A673 (cell line): ENCODE measurements around the gene MAP3K9. TPM values are rescaled to one million over a fixed set of nuclear protein-coding genes. Genes with fewer than 3 reads are reported as not detected.

Experiments
- BruUV-seq: library from RNA; stranded (reverse); fragments of 400-500 nt; replicated peaks from 2 replicates; lab custom pipeline; 2021; lab: Mats Ljungman, UMichigan
- CTCF ChIA-PET: fragments of 300-600 bp; sonication (Branson Sonifier 250); formaldehyde crosslinking; loops from one replicate; lab custom pipeline; 2022; ENCODE audit warnings: antibody characterized with exemption; lab: Charles Lee
- POLR2A ChIA-PET: fragments of 300-600 bp; sonication (Branson Sonifier 250); formaldehyde crosslinking; loops from one replicate; lab custom pipeline; 2022; ENCODE audit warnings: antibody characterized with exemption; ENCODE audit not compliant: low non-redundant PET; lab: Charles Lee
- DNase-seq: peaks from one replicate; pipeline ENCODE4 v3.0.0-alpha.2; 2015; ENCODE audit warnings: low spot score
- H3K27ac ChIP-seq: fragments of 200-600 bp; sonication (generic); 2 replicates; pipeline ENCODE4 v1.5.1; 2016; ENCODE audit warnings: mixed run types, low read depth, mild to moderate bottlenecking, mixed read lengths, antibody characterized with exemption, low read length; ENCODE audit not compliant: poor library complexity, severe bottlenecking
- H3K27me3 ChIP-seq: fragments of 200-600 bp; sonication (generic); replicated peaks from 2 replicates; pipeline ENCODE4 v1.6.1; 2017; ENCODE audit warnings: mixed run types, low read depth, mild to moderate bottlenecking, mixed read lengths, antibody characterized with exemption, low read length; ENCODE audit not compliant: insufficient read depth, poor library complexity
- H3K36me3 ChIP-seq: fragments of 200-600 bp; sonication (generic); 2 replicates; pipeline ENCODE4 v1.6.1; 2016; ENCODE audit warnings: mixed run types, mild to moderate bottlenecking, mixed read lengths, antibody characterized with exemption, low read length; ENCODE audit not compliant: insufficient read depth, poor library complexity, severe bottlenecking
- H3K4me1 ChIP-seq: fragments of 200-600 bp; sonication (generic); 2 replicates; pipeline ENCODE4 v1.6.1; 2017; ENCODE audit warnings: mixed run types, mild to moderate bottlenecking, mixed read lengths, antibody characterized with exemption, low read length; ENCODE audit not compliant: insufficient read depth, poor library complexity, severe bottlenecking
- H3K4me3 ChIP-seq: fragments of 200-600 bp; sonication (generic); 2 replicates; pipeline ENCODE4 v1.5.1; 2016; ENCODE audit warnings: low read depth, mixed run types, mild to moderate bottlenecking, mixed read lengths, low read length; ENCODE audit not compliant: poor library complexity, severe bottlenecking
- H3K9me3 ChIP-seq: fragments of 200-600 bp; sonication (generic); 2 replicates; pipeline ENCODE4 v1.6.1; 2016; ENCODE audit warnings: mixed run types, low read depth, mild to moderate bottlenecking, mixed read lengths, antibody characterized with exemption, low read length; ENCODE audit not compliant: poor library complexity, severe bottlenecking
- EZH2 ChIP-seq: fragments of 200-600 bp; sonication (generic); IDR thresholded peaks from 2 replicates; pipeline ENCODE4 v1.6.1; 2017; ENCODE audit warnings: borderline replicate concordance, low read depth, mild to moderate bottlenecking, mixed read lengths, antibody characterized with exemption, low read length; ENCODE audit not compliant: poor library complexity, severe bottlenecking
- intact Hi-C: fragments of 100-400 bp; cut with micrococcal nuclease; formaldehyde crosslinking; loops from one replicate; pipeline ENCODE4 v1.10.0; 2022; ENCODE audit not compliant: unreplicated experiment
- total RNA-seq: library from RNA; stranded (reverse); gene quantifications from 2 replicates; pipeline ENCODE4 v1.2.3, GENCODE V29; 2021
- TF ChIP-seq, protein P1 (sequence below): fragments of 300-800, 200-600 bp; sonication (generic); conservative IDR thresholded peaks from 2 replicates; pipeline ENCODE4 v1.5.1; 2017; ENCODE audit warnings: low read depth, mild to moderate bottlenecking, antibody characterized with exemption, low read length, moderate library complexity, mixed read lengths

MAP3K9 gene
- total RNA-seq, 1 experiment from 2014 or later = 5.4 TPM

DNA sequence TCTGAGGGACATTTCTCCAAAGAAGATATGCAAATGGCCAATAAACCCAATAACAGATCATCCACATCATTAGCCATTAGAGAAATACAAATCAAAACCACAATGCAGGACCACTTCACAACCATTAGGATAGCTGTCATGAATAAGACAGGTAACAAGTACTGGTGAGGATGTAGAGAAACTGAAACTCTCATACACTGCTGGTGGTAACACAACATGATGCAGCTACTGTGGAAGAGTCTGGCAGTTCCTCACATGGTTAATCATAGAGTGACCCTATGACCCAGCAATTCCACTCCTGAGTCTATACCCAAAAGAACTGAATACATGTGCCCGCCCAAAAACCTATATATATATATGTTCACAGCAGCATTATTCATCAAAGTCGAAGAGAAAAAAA, 128.6 kb downstream of the MAP3K9 start:
- CTCF ChIA-PET = no interaction called here
- Histone ChIP-seq H3K9me3 (no peaks in the 10 kb centered on the region), H3K36me3 (no peaks in the 10 kb centered on the region), H3K4me1 (no peaks in the 10 kb centered on the region), H3K27me3 (no peaks in the 10 kb centered on the region), H3K4me3 (no peak overlapping the region), H3K27ac (no peak overlapping the region)
- POLR2A ChIA-PET = no interaction called here
- intact Hi-C loops = no loop called here
- BruUV-seq = no TSS peak
- TF ChIP-seq, protein P1, sequence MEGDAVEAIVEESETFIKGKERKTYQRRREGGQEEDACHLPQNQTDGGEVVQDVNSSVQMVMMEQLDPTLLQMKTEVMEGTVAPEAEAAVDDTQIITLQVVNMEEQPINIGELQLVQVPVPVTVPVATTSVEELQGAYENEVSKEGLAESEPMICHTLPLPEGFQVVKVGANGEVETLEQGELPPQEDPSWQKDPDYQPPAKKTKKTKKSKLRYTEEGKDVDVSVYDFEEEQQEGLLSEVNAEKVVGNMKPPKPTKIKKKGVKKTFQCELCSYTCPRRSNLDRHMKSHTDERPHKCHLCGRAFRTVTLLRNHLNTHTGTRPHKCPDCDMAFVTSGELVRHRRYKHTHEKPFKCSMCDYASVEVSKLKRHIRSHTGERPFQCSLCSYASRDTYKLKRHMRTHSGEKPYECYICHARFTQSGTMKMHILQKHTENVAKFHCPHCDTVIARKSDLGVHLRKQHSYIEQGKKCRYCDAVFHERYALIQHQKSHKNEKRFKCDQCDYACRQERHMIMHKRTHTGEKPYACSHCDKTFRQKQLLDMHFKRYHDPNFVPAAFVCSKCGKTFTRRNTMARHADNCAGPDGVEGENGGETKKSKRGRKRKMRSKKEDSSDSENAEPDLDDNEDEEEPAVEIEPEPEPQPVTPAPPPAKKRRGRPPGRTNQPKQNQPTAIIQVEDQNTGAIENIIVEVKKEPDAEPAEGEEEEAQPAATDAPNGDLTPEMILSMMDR = no peak
- TF ChIP-seq EZH2 = no peak
- DNase-seq = no peak

DNA sequence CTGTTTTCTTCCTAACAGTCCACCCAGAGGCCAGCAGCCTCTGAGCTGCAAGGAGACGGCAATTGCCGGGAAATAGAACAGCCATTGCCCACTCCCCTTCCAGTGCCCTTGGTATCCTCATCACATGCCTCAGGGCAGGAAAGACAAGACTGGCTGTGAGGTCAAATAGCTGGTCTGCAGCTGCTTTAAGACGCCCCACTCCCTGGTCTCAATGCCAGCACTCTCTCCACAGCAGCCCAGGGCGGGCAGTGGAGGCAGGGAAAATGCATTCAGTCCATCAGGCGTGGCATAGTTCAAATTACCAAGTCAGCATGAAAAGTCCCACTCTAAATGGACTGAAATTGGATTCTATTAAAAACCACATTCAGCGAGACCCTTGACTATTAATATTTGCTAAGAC, 132.0 kb downstream of the MAP3K9 start:
- no peak for DNase-seq
- no TSS peak for BruUV-seq
- Histone ChIP-seq H3K4me1 (no peaks in the 10 kb centered on the region), H3K27me3 (no peaks in the 10 kb centered on the region), H3K4me3 (no peak overlapping the region), H3K27ac (no peak overlapping the region), H3K36me3 (no peaks in the 10 kb centered on the region), H3K9me3 (no peaks in the 10 kb centered on the region)
- POLR2A ChIA-PET = no interaction called here
- CTCF ChIA-PET = no interaction called here
- intact Hi-C loops = no loop called here
- no peak for TF ChIP-seq EZH2
- TF ChIP-seq, protein P1 = no peak

Other genes with a start within 250 kb of the MAP3K9 start
- 56.8 and 59.8 TPM in 2 replicates for gene MED6, start 208.9 kb downstream of the MAP3K9 start, total RNA-seq
- gene TTC9, start 167.6 kb downstream of the MAP3K9 start, total RNA-seq = 4.2 and 4.7 TPM in 2 replicates
- gene PCNX1, start 97.9 kb upstream of the MAP3K9 start, total RNA-seq = 46.8 and 60.7 TPM in 2 replicates